Measurements from ENCODE around the gene FAM83G. TPM values are rescaled to one million over a fixed set of nuclear protein-coding genes. Genes with fewer than 3 reads are reported as not detected.

FAM83G gene
- total RNA-seq, 3 donors from 2014 or later: 1.8 to 11.0 (median 7.2) TPM

DNA sequence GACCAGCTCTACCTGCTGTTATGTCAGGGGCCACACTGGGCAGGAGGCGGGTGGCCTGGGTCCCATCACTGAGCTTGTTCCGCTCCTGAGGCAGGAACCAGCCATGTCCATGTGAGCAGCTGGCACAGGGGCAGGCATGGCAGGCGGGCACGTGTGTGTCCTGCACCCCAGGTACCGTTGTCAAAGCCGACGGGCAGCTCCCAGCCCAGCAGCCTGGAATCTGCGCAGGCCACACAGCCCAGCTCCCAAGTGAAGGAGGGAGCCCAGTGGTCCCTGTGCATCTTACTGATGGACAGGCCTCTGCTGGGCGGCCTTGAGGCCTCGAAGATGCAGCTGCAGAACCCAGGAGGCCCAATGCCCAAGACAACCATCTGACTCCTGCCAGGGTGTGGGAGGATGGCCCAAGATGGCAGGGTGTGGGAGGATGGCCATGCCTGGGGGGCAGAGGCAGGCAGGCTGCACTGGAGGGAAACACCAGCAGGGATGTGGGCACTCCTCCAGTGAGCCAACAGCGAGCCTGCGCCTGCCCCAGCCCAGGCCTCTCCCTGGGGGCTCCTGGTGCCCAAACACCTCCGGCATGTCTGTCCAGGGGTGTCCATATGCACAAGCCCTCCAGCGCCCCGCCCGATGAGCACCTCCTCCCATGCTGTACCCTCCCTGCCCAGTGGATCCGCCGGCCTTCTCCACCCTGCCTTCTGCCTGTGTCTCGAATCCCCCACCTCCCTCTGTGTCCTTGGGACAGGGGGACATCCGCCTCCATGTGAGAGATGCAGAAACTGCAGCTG lies 12.8 kb downstream of the FAM83G start:
- no peak for DNase-seq (ENCODE audit: low spot score in 2 of 2)
- Histone ChIP-seq H3K36me3 (no peaks in the 10 kb centered on the region), H3K4me3 (no peak overlapping the region), H3K27me3 (no peaks in the 10 kb centered on the region), H3K27ac (no peak overlapping the region), H3K9me3 (no peaks in the 10 kb centered on the region), H3K4me1 (no peaks in the 10 kb centered on the region)
- TF ChIP-seq POLR2A (IDR thresholded peaks at IDR 0.05) (no peak), POLR2AphosphoS5 (IDR thresholded peaks at IDR 0.05) (no peak)
- TF ChIP-seq, protein P1, sequence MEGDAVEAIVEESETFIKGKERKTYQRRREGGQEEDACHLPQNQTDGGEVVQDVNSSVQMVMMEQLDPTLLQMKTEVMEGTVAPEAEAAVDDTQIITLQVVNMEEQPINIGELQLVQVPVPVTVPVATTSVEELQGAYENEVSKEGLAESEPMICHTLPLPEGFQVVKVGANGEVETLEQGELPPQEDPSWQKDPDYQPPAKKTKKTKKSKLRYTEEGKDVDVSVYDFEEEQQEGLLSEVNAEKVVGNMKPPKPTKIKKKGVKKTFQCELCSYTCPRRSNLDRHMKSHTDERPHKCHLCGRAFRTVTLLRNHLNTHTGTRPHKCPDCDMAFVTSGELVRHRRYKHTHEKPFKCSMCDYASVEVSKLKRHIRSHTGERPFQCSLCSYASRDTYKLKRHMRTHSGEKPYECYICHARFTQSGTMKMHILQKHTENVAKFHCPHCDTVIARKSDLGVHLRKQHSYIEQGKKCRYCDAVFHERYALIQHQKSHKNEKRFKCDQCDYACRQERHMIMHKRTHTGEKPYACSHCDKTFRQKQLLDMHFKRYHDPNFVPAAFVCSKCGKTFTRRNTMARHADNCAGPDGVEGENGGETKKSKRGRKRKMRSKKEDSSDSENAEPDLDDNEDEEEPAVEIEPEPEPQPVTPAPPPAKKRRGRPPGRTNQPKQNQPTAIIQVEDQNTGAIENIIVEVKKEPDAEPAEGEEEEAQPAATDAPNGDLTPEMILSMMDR (IDR thresholded peaks at IDR 0.05): no peak
- intact Hi-C loops (cut with DNase I; ENCODE audit: low total_unique reads): no loop called here

GRCh38 chr17:18990331-18990730 lies 14.2 kb downstream of the FAM83G start:
- no peak overlapping the region for H3K27ac ChIP-seq
- no peak overlapping the region for H3K4me3 ChIP-seq
- intact Hi-C loops (cut with DNase I; ENCODE audit: low total_unique reads): no loop called here
- no peaks in the 10 kb centered on the region for H3K27me3 ChIP-seq
- no peaks in the 10 kb centered on the region for H3K36me3 ChIP-seq
- H3K4me1 ChIP-seq: no peaks in the 10 kb centered on the region
- DNase-seq (ENCODE audit: low spot score in 2 of 2): no peak
- no peaks in the 10 kb centered on the region for H3K9me3 ChIP-seq
- TF ChIP-seq POLR2A (IDR thresholded peaks at IDR 0.05): no peak
- TF ChIP-seq, protein P1 (IDR thresholded peaks at IDR 0.05): no peak
- TF ChIP-seq POLR2AphosphoS5 (IDR thresholded peaks at IDR 0.05): no peak

DNA sequence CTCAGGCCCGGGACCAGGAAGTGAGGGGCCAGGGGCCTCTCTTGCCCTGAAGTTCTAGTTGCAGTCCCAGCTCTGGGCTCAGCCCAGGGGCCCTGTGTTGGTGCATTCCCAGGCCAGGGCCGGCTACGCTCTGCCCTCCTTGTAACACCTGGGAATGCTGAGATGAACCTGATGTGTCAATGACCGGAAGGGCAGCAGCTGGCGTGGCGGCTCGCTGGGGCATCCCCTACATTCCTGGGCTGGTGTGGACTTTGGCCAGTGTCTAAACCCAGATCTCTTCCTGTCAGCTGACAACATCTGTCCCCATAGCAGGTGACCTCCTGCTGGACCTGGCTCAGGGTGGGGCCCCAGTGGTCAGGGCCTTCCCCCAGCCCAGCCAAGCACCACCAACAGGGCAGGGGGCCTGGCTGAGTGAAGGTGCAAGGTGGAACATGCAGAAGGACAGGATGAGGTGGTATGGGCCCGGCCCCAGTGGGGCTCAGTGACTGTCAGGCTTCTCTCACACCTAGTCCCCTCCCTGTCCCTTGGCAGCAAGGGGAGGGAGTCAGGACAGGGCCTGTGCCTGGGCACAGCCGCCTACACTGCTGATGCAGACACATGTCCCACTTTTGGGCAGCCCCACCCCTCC lies 15.9 kb downstream of the FAM83G start:
- Histone ChIP-seq H3K4me3 (no peak overlapping the region), H3K4me1 (no peaks in the 10 kb centered on the region), H3K27ac (no peak overlapping the region), H3K27me3 (no peaks in the 10 kb centered on the region), H3K9me3 (no peaks in the 10 kb centered on the region), H3K36me3 (no peaks in the 10 kb centered on the region)
- DNase-seq (ENCODE audit: low spot score in 2 of 2): no peak
- intact Hi-C loops (cut with DNase I; ENCODE audit: low total_unique reads): no loop called here
- TF ChIP-seq, protein P1 (IDR thresholded peaks at IDR 0.05): no peak
- no peak for TF ChIP-seq POLR2A (IDR thresholded peaks at IDR 0.05)
- TF ChIP-seq POLR2AphosphoS5 (IDR thresholded peaks at IDR 0.05): no peak

DNA sequence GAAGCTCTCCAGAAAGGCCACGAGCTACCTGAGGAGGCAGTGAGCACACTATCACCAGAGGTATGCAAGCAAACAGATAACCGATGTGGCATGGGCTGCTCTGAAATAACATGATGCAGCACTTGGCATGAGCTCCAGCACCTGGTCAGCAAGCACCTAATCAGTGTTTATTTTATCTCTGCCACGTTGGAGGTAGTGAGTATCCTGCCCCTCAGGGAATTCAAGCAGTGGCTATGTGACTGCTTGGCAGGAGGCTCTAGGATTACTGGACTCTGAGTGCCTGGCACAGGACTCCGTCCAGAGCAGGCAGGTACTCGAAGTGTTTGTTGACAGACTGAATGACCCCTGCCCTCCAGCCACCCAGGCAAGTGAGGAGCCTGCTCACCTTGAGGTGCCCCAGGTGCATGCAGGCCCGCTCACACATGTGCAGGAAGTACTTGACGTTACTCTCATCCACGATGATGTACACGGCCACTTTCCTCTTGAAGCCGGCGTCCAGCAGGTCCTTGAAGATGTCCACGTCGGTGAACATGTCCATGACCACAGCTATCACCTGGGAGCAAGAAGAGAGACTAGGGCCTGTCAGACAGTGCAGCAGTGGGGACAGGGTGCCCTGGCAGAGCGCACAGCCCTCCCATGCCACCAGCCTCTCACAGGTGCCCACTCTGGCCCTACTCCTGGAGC lies 16.6 kb downstream of the FAM83G start:
- TF ChIP-seq, protein P1 (IDR thresholded peaks at IDR 0.05): no peak
- TF ChIP-seq POLR2A (IDR thresholded peaks at IDR 0.05) (no peak), POLR2AphosphoS5 (IDR thresholded peaks at IDR 0.05) (no peak)
- Histone ChIP-seq H3K36me3 (no peaks in the 10 kb centered on the region), H3K27me3 (no peaks in the 10 kb centered on the region), H3K9me3 (no peaks in the 10 kb centered on the region), H3K4me3 (no peak overlapping the region), H3K4me1 (no peaks in the 10 kb centered on the region), H3K27ac (no peak overlapping the region)
- intact Hi-C loops (cut with DNase I; ENCODE audit: low total_unique reads): loop anchor here (1.0 kb wide), 1 partner anchor 26 kb away; no protein-coding TSS in a partner anchor
- DNase-seq (ENCODE audit: low spot score in 2 of 2): no peak

GRCh38 chr17:18987230-18987610 lies 17.3 kb downstream of the FAM83G start:
- H3K36me3 ChIP-seq: no peaks in the 10 kb centered on the region
- H3K9me3 ChIP-seq: no peaks in the 10 kb centered on the region
- TF ChIP-seq POLR2A (IDR thresholded peaks at IDR 0.05) (no peak), POLR2AphosphoS5 (IDR thresholded peaks at IDR 0.05) (no peak)
- TF ChIP-seq, protein P1 (IDR thresholded peaks at IDR 0.05): no peak
- no peak for DNase-seq (ENCODE audit: low spot score in 2 of 2)
- no peaks in the 10 kb centered on the region for H3K4me1 ChIP-seq
- no peak overlapping the region for H3K4me3 ChIP-seq
- H3K27ac ChIP-seq: no peak overlapping the region
- no peaks in the 10 kb centered on the region for H3K27me3 ChIP-seq
- intact Hi-C loops (cut with DNase I; ENCODE audit: low total_unique reads): loop anchor here (1.0 kb wide), 1 partner anchor 25 kb away; no protein-coding TSS in a partner anchor
